HepG2 (cell line): ENCODE results near the gene TAP1. TPM values are rescaled to one million over a fixed set of nuclear protein-coding genes. Genes with fewer than 3 reads are reported as not detected.

Experiments
- ATRX ChIP-seq: sonication (generic); formaldehyde crosslinking; IDR thresholded peaks from 2 replicates; pipeline ENCODE4 v1.4.0; 2020; ENCODE audit warnings: missing genetic modification reagents, borderline replicate concordance
- DMAP1 ChIP-seq: IDR thresholded peaks from 2 replicates; pipeline ENCODE4 v1.6.1; 2016
- ETV5 ChIP-seq: IDR thresholded peaks from 2 replicates; pipeline ENCODE4 v1.6.1; 2018; ENCODE audit warnings: missing biosample characterization, missing genetic modification reagents, inconsistent platforms, borderline replicate concordance
- KDM4B ChIP-seq: sonication (generic); formaldehyde crosslinking; IDR thresholded peaks from 2 replicates; pipeline ENCODE4 v1.4.0; 2020; ENCODE audit warnings: missing genetic modification reagents
- NCOA5 ChIP-seq: sonication (generic); formaldehyde crosslinking; IDR thresholded peaks from 2 replicates; pipeline ENCODE4 v1.4.0; 2020; ENCODE audit warnings: missing genetic modification reagents
- PLSCR1 ChIP-seq: sonication (generic); formaldehyde crosslinking; IDR thresholded peaks from 2 replicates; pipeline ENCODE4 v1.5.0; 2020; ENCODE audit warnings: missing genetic modification reagents, mild to moderate bottlenecking, borderline replicate concordance
- POLR2G ChIP-seq: fragments of 200-400 bp; formaldehyde crosslinking; IDR thresholded peaks from 2 replicates; pipeline ENCODE4 v1.6.1; 2018; ENCODE audit warnings: mild to moderate bottlenecking, low read depth, low read length, moderate library complexity
- PPARG ChIP-seq: conservative IDR thresholded peaks from 2 replicates; pipeline ENCODE4 v1.6.1; 2016; ENCODE audit warnings: missing biosample characterization, missing genetic modification reagents
- PREB ChIP-seq: sonication (generic); formaldehyde crosslinking; IDR thresholded peaks from 2 replicates; pipeline ENCODE4 v1.4.0; 2020; ENCODE audit warnings: missing genetic modification reagents
- ZKSCAN1 ChIP-seq: fragments of 150-350 bp; IDR thresholded peaks from 2 replicates; pipeline ENCODE4 v1.6.1; 2014; ENCODE audit warnings: low read length
- ZNF33B ChIP-seq: sonication (generic); formaldehyde crosslinking; IDR thresholded peaks from 2 replicates; pipeline ENCODE4 v1.5.1; 2020; ENCODE audit warnings: mild to moderate bottlenecking, missing genetic modification reagents
- ZNF552 ChIP-seq: sonication (generic); formaldehyde crosslinking; IDR thresholded peaks from 2 replicates; pipeline ENCODE4 v1.9.0; 2022; ENCODE audit warnings: missing genetic modification reagents, mild to moderate bottlenecking, borderline replicate concordance
- ZNF784 ChIP-seq: sonication (generic); formaldehyde crosslinking; IDR thresholded peaks from 2 replicates; pipeline ENCODE4 v1.5.1; 2020; ENCODE audit warnings: missing genetic modification reagents, mild to moderate bottlenecking, borderline replicate concordance
- ZSCAN29 ChIP-seq: sonication (generic); formaldehyde crosslinking; conservative IDR thresholded peaks from 2 replicates; pipeline ENCODE4 v1.4.0; 2020; ENCODE audit warnings: mild to moderate bottlenecking, missing genetic modification reagents
- polyA plus RNA-seq, 8 experiments: library from polyadenylated mRNA; depleted of rRNA in 3 of 8; stranded (reverse) in 7 of 8; unstranded in 1 of 8; fragments of >200 nt; fragmentation: Illumina TruSeq in 4 of 8; extraction: Trizol in 4 of 8; gene quantifications; 2 replicates each; pipeline versions ENCODE4 v1.2.1 to v1.2.3, GENCODE V29; 2011 to 2016; ENCODE audit warnings: low read depth in 4 of 8, missing spikeins in 1 of 8, mixed read lengths in 1 of 8; ENCODE audit not compliant: insufficient read depth in 1 of 8
- total RNA-seq, 5 experiments: library from RNA; depleted of rRNA; stranded (reverse); fragments of >200 nt; fragmentation: Illumina TruSeq; extraction: Trizol; gene quantifications; 2 replicates each; pipeline ENCODE4 v1.2.3, GENCODE V29; 2016; ENCODE audit warnings: low read depth in 1 of 5
- TF ChIP-seq, protein P1 (sequence below): sonication (generic); formaldehyde crosslinking; IDR thresholded peaks from 2 replicates; pipeline ENCODE4 v1.8.1; 2023; ENCODE audit warnings: mild to moderate bottlenecking, inconsistent platforms, moderate library complexity, missing genetic modification reagents, borderline replicate concordance
- TF ChIP-seq, protein P2 (sequence below): sonication (generic); IDR thresholded peaks from 2 replicates; pipeline ENCODE4 v1.6.1; 2016; ENCODE audit warnings: low read depth, borderline replicate concordance
- TF ChIP-seq, protein P3 (sequence below): sonication (generic); formaldehyde crosslinking; IDR thresholded peaks from 2 replicates; pipeline ENCODE4 v1.4.0; 2020; ENCODE audit warnings: missing genetic modification reagents
- TF ChIP-seq, protein P4 (sequence below): sonication (generic); formaldehyde crosslinking; IDR thresholded peaks from 2 replicates; pipeline ENCODE4 v1.4.0; 2020; ENCODE audit warnings: missing genetic modification reagents

The TAP1 gene
- total and polyA plus RNA-seq, 2 of the 13 experiments (the other 11 are each of a cell fraction or from before 2014, with no cell fraction given), result 31.2 to 52.2 TPM

- TF ChIP-seq POLR2G (no peak; the same call in 1 of the 2 replicates), ZNF552 (CRISPR knock-in tag) (no peak; the same call in 1 of the 2 replicates), DMAP1 (CRISPR knock-in tag) (no peak; the same call in 1 of the 2 replicates), ETV5 (CRISPR knock-in tag) (no peak), PREB (CRISPR knock-in tag) (no peak), ZNF784 (peak; percentile 53; the same call in 1 of the 2 replicates), ATRX (CRISPR knock-in tag) (no peak), ZSCAN29 (CRISPR knock-in tag) (0 out of 2 replicates have a peak, but pooled peaks have one; percentile 57), ZKSCAN1 (0 out of 2 replicates have a peak, but pooled peaks have one; percentile 28), PPARG (no peak), PLSCR1 (CRISPR knock-in tag) (no peak), NCOA5 (CRISPR knock-in tag) (no peak), ZNF33B (CRISPR knock-in tag) (no peak; the same call in none of the 2 replicates), KDM4B (CRISPR knock-in tag) (no peak)
- TF ChIP-seq, protein P1, sequence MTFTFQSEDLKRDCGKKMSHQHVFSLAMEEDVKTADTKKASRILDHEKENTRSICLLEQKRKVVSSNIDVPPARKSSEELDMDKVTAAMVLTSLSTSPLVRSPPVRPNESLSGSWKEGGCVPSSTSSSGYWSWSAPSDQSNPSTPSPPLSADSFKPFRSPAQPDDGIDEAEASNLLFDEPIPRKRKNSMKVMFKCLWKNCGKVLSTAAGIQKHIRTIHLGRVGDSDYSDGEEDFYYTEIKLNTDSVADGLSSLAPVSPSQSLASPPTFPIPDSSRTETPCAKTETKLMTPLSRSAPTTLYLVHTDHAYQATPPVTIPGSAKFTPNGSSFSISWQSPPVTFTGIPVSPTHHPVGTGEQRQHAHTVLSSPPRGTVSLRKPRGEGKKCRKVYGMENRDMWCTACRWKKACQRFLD (CRISPR knock-in tag), result no peak
- TF ChIP-seq, protein P2, sequence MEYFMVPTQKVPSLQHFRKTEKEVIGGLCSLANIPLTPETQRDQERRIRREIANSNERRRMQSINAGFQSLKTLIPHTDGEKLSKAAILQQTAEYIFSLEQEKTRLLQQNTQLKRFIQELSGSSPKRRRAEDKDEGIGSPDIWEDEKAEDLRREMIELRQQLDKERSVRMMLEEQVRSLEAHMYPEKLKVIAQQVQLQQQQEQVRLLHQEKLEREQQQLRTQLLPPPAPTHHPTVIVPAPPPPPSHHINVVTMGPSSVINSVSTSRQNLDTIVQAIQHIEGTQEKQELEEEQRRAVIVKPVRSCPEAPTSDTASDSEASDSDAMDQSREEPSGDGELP, result peak; percentile 29; the same call in 1 of the 2 replicates
- TF ChIP-seq, protein P3, sequence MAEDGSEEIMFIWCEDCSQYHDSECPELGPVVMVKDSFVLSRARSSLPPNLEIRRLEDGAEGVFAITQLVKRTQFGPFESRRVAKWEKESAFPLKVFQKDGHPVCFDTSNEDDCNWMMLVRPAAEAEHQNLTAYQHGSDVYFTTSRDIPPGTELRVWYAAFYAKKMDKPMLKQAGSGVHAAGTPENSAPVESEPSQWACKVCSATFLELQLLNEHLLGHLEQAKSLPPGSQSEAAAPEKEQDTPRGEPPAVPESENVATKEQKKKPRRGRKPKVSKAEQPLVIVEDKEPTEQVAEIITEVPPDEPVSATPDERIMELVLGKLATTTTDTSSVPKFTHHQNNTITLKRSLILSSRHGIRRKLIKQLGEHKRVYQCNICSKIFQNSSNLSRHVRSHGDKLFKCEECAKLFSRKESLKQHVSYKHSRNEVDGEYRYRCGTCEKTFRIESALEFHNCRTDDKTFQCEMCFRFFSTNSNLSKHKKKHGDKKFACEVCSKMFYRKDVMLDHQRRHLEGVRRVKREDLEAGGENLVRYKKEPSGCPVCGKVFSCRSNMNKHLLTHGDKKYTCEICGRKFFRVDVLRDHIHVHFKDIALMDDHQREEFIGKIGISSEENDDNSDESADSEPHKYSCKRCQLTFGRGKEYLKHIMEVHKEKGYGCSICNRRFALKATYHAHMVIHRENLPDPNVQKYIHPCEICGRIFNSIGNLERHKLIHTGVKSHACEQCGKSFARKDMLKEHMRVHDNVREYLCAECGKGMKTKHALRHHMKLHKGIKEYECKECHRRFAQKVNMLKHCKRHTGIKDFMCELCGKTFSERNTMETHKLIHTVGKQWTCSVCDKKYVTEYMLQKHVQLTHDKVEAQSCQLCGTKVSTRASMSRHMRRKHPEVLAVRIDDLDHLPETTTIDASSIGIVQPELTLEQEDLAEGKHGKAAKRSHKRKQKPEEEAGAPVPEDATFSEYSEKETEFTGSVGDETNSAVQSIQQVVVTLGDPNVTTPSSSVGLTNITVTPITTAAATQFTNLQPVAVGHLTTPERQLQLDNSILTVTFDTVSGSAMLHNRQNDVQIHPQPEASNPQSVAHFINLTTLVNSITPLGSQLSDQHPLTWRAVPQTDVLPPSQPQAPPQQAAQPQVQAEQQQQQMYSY (CRISPR knock-in tag), result peak; percentile 76; the same call in 1 of the 2 replicates
- TF ChIP-seq, protein P4, sequence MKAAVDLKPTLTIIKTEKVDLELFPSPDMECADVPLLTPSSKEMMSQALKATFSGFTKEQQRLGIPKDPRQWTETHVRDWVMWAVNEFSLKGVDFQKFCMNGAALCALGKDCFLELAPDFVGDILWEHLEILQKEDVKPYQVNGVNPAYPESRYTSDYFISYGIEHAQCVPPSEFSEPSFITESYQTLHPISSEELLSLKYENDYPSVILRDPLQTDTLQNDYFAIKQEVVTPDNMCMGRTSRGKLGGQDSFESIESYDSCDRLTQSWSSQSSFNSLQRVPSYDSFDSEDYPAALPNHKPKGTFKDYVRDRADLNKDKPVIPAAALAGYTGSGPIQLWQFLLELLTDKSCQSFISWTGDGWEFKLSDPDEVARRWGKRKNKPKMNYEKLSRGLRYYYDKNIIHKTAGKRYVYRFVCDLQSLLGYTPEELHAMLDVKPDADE (CRISPR knock-in tag), result no peak; the same call in 1 of the 2 replicates
Observed at GRCh38 chr6:32853541-32854375, at the start of gene TAP1, which contains the start of gene PSMB9 (continued).
